Measurements from ENCODE around the gene HPCAL1.

The HPCAL1 gene

GRCh38 chr2:10388954-10389560 lies 86.4 kb downstream of the HPCAL1 start:
- DNase-seq (ENCODE audit: low read depth, low spot score): no peak

DNA sequence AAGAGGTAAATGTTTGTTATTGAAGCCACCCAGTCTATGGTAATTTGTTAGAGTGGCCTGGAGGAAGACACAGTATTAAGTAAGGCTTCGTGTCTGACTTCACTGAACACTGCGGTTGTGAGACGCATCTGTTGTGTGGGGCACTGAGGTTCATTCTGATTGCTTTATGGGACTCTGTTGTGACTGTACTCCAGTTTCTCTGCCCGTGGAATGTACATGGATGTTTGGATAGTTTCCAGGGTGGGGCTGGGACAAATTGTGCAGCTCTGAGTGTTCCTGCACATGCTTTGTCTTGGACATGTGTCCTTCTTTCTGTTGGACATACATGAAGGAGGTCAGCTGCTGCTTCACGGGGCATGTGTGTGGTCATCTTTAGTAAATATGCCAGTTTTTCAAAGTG lies 86.9 kb downstream of the HPCAL1 start:
- no peak for DNase-seq (ENCODE audit: low read depth, low spot score)

- DNase-seq (ENCODE audit: low read depth, low spot score): no peak
Measured at GRCh38 chr2:10390369-10390801, 87.7 kb downstream of the HPCAL1 start.

DNA sequence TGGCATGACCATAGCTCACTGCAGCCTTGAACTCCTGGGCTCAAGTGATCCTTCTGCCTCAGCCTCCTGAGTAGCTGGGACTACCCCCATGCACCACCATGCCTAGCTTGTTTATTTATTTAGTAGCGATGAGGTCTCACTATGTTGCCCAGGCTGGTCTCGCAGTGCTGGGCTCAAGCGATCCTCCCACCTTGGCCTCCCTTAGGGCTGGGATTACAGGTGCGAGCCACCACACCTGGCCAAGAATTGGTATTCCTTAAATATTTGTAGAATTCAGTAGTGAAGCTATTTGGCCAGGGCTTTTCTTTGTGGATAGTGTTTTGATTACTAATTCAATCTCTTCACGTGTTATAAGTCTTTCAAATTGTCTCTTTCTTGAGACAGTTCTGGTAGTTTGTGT lies 89.4 kb downstream of the HPCAL1 start:
- no peak for DNase-seq (ENCODE audit: low read depth, low spot score)

DNA sequence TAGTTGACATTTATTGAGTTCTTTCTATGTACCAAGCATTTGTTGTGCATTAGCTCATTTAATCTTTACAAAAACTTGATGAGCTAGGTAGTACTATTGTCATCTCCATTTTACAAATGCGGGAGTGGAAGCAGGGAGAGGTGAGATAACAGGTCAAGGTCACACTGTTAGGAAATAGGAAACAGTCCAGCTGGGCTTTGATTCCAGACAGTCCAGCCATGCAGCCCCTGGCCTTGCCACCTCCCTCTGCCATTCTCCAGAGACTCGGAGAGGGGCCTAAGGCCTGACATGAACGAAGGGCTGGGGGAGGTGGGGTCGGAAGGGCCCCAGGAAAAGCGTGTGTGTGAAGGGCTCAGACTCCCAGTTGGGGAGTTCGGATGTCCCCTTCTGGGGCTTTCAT lies 89.8 kb downstream of the HPCAL1 start:
- DNase-seq (ENCODE audit: low read depth, low spot score): no peak

- DNase-seq (ENCODE audit: low read depth, low spot score): no peak
Measured at GRCh38 chr2:10392951-10393639, 90.4 kb downstream of the HPCAL1 start.

DNA sequence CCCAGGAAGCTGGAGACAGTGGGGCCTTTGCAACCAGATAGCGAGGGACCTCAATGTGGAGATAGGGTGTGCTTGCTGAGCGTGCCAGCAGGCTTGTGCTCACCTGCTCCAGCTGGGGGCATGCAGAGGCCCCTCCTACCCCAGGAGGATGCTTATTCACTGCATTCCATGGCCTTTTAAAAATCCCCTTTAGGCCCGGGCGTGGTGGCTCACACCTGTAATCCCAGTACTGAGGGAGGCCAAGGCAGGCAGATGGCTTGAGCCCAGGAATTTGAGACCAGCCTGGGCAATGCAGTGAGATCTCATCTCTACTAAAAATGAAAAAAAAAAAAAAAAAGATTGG lies 90.9 kb downstream of the HPCAL1 start:
- DNase-seq (ENCODE audit: low read depth, low spot score): no peak

- no peak for DNase-seq (ENCODE audit: low read depth, low spot score)
Measured at GRCh38 chr2:10395893-10396292, 93.2 kb downstream of the HPCAL1 start.

DNA sequence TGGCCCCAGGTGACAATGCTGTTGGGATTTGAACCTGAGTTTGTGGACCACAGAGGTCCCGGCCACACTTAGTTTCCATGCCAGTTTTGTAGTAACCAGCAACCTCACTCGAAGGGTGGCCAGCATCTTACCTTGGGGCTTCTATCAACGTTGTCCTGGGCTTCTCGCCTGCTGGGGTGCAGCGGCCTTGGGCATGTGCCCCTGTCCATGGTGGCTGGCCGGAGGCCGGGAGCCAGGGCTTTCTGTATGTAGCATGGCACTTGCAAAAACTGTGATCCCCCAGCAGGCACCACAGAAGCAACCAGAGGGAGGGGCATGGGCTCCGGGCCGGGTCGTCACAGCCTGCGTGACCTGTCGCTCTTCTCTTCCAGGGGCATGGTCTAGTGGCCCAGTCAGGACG lies 93.8 kb downstream of the HPCAL1 start:
- DNase-seq (ENCODE audit: low read depth, low spot score): no peak

DNA sequence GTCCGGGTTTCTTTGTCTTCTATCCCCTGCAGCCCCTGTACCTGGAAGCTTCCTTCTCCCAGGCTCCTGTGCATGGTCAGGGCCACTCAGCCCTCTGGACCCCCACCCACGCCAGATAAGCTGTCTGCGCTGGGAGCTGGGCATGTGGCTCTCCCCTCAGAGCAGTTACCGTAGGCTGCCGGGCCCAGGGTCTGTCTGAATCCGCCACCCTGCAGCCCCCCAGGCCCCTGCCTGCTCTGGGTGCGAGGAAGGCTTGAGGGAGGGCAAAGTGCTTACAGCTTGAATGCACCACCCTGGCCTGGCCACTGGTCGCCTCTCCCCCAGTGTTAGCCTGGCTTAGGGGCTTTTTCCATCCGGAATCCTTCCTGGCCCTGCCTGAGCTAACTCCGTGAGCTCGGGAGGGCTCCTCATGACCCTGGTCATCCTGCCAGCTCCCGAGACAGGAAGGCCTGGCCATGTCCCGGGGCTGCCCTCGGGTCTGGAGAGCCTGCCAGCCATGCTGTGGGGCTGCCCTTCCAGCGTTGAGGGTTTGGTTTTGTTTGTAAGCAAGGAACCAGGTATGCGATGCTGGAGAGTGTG lies 94.7 kb downstream of the HPCAL1 start:
- DNase-seq (ENCODE audit: low read depth, low spot score): no peak

DNA sequence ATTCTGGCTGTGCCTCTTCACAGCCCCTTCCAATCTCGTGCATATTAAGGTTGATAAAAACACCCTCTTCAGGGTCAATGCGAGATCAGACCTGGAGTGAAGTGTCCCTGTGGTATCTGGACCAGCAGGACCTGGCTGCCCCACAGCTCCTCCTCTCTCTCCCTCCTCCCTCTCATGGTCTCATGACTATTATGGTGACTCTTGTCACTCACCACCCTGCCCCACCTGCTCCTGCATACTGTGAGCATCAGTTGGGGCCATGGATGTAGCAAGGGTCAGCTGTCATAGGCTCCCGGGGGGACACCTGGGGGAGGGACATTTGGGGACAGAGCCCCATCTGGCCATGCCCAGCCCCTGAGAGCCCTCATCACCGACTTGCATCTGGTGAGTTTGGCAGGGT lies 95.2 kb downstream of the HPCAL1 start:
- no peak for DNase-seq (ENCODE audit: low read depth, low spot score)

GRCh38 chr2:10398496-10398895 lies 95.8 kb downstream of the HPCAL1 start:
- DNase-seq (ENCODE audit: low read depth, low spot score): no peak

DNA sequence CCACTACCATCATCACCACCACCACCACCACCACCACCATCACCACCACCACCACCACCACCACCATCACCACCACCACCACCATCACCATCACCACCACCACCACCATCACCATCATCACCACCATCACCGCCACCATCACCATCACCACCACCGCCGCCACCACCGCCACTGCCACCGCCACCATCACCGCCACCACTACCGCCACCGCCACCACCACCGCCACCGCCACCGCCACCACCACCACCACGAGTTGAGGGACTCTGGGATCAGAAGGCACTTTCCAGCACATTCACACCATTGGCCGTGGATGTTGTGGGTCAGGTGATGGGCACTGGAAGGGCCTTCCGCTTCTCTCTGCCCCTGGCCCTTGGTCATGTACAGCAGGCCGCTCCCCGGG lies 96.7 kb downstream of the HPCAL1 start:
- DNase-seq (ENCODE audit: low read depth, low spot score): no peak

DNA sequence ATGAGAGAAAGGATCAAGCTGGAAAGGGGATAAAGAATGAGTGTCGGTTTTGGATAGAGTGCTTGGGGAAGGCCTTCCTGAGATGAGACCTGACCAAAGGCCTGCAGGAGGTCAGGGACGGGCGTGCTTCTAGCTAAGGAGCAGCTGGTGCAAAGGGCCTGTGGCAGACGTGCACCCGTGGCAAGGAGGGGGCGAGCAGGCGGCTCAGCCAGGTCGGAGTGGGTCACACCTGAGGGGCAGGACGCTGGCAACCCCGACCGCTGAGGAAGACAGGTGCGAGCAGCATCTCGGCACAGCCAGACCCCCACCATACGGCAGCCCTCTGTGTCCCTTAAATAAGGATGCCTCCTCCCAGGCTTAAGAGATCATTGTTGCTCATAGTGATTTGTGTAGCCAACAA lies 97.3 kb downstream of the HPCAL1 start:
- DNase-seq (ENCODE audit: low read depth, low spot score): no peak

DNA sequence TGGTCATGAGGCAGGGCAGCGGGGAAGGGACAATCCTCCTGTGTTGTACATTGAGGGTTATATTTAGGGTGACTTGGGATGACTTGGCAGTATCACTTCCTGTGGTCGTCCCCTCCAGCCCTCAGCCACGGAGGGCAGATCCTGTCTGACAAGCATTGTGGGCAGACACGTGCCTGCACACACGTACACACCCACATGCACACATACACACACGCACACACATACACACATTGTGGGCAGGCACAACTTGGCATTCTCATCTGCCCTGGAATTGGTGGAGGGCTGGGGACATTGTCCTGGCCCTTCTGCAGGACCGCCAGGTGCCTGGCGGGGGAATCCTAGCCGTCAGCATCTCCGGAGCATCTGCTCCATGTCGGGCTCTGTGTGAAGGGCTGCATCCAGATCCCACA lies 97.9 kb downstream of the HPCAL1 start:
- DNase-seq (ENCODE audit: low read depth, low spot score): no peak

DNA sequence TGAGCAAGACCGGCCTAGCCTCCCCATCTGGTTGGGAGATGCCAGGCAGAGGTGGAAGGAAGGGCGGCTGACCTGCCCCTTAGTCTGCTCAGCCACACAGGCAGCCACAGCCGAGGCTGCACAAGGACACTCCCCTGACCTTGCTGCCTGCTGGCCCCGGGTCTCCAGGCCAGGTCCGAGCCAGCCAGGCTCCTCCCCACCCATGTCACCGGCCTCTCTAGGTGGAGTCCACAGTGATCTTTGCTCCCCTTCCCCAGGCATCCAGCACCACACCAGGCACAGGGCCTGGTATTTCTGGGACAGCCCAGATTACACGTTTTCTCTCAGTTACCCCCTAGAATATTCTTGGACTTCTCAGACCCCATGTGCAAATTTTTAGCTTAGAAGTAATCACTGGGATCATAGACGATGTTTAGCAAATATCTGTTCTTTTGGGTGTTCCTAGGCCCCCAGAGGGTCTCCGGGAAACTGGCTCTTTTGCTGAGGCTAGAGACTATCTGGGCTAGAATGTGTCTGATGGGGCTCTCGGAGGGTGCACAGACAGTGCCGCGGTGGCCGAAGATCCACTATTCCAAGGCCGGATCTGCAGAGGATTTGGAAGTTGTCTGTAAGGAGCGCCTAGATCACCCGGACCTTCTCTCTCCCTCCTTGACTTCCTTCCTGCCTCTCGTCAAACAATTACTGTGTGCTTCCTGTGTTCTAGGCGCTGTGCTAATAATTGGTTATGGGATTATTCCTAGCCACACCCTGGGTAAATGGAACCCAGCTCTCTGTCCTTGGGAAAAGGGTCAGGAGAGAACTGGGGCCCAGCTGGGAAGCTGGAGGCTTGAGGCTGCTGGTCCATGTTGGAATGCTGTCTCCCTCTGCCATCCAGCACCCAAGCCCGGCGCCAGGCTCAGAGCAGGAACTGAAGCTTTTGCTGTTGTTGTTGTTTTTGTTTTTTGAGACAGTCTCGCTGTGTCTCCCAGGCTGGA lies 98.6 kb downstream of the HPCAL1 start:
- no peak for DNase-seq (ENCODE audit: low read depth, low spot score)

DNA sequence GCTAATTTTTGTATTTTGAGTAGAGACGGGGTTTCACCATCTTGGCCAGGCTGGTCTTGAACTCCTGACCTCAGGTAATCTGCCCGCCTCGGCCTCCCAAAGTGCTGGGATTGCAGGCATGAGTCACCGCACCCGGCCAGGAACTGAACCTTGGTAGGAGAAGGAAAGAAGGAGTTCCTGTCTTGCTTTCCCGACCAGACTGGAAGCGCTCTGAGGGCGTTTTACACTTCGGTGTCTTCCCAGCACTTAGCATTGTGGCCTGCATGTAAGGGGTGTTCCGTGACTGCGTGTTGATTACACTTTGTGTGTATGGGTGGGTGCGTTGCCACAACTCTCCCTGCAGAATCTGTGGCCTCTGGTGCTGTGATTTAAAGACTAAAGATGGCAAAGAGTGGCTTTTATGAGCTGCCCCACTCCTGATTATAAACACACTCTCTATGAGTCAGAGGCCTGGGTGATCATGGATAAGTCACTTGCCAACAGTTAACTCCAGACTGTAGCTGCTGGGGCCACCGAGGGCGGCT lies 99.4 kb downstream of the HPCAL1 start:
- DNase-seq (ENCODE audit: low read depth, low spot score): no peak

DNA sequence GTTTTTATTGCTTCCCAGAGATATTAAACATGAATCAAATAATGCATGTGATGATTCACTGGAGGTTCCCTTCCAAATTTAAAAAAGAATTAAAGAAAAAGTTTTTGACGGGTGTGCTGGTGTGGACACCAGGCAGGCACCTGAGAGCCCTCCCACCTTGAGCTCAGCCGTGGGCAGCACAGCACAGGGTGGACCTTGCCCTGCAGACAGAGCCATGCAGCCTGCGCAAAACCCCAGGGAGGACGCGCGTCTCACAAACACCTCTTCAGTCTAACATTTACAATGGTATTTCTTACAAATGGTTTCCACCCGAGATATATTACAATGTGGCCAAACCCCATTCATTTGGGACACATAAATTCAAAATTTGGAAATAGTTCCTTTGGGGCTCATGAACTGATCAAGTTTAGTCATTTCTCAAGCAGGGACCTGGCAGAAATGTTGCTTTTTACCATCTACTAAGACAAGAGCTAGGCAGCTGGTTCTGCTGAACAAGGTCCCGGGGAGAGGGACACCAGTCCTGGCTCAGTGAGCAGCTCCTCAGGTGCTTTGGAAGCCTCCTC lies 100.0 kb downstream of the HPCAL1 start:
- DNase-seq (ENCODE audit: low read depth, low spot score): no peak

- DNase-seq (ENCODE audit: low read depth, low spot score): no peak
Measured at GRCh38 chr2:10404324-10405143, 101.8 kb downstream of the HPCAL1 start.

DNA sequence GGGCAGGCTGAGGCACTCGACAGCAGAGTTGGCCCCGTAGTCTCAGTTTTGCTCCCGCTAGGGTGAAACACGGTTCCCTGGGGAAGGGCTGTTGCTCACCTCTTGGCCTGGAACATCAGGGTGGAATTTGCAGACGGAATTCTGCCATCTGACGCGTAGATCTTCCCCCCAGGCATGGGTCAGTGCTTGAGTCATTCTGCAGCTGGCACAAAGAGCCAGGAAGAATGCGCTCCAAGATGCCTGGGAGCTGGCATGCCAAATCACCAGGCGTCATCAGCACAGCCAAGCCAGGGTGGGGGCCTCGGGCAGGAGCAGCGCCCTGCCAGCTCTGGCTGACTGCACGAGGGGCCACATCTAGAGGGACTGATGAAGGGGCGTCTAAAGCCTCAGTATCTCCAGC lies 102.7 kb downstream of the HPCAL1 start:
- DNase-seq (ENCODE audit: low read depth, low spot score): no peak

- DNase-seq (ENCODE audit: low read depth, low spot score): no peak
Measured at GRCh38 chr2:10406016-10406415, 103.3 kb downstream of the HPCAL1 start.

Measured in activated naive CD8-positive, alpha-beta T cell treated with anti-CD3 and anti-CD28 coated beads, Interleukin-2, amount 50 U/mL, for 16 hours (primary cell).